CD4-positive, alpha-beta T cell treated with Interferon gamma for 1 hour (primary cell): ENCODE measurements around the gene MCM9.

Experiments used
- DNase-seq: peaks from one replicate; pipeline ENCODE4 v3.0.0-alpha.2; 2020

The MCM9 gene

GRCh38 chr6:118862443-118862842 lies 72.5 kb downstream of the MCM9 start:
- no peak for DNase-seq

GRCh38 chr6:118860880-118861279 lies 74.1 kb downstream of the MCM9 start:
- DNase-seq: no peak

GRCh38 chr6:118860363-118860762 lies 74.6 kb downstream of the MCM9 start:
- DNase-seq: no peak

- DNase-seq: no peak
Observed at GRCh38 chr6:118859517-118860064, 75.4 kb downstream of the MCM9 start.

- no peak for DNase-seq
Observed at GRCh38 chr6:118856301-118856700, 78.7 kb downstream of the MCM9 start.

- no peak for DNase-seq
Observed at GRCh38 chr6:118853408-118853807, 81.6 kb downstream of the MCM9 start.

- no peak for DNase-seq
Observed at GRCh38 chr6:118844915-118845314, 90.0 kb downstream of the MCM9 start.

GRCh38 chr6:118843685-118844390 lies 91.1 kb downstream of the MCM9 start:
- DNase-seq: no peak

- no peak for DNase-seq
Observed at GRCh38 chr6:118830691-118831090, 104.3 kb downstream of the MCM9 start.

- no peak for DNase-seq
Observed at GRCh38 chr6:118829817-118830478, 105.0 kb downstream of the MCM9 start.

GRCh38 chr6:118826096-118826495 lies 108.9 kb downstream of the MCM9 start:
- DNase-seq: no peak

- DNase-seq: no peak
Observed at GRCh38 chr6:118825661-118826060, 109.3 kb downstream of the MCM9 start.

GRCh38 chr6:118815495-118815894 lies 119.5 kb downstream of the MCM9 start:
- no peak for DNase-seq

- DNase-seq: no peak
Observed at GRCh38 chr6:118813775-118814174, 121.2 kb downstream of the MCM9 start.

- DNase-seq: no peak
Observed at GRCh38 chr6:118812970-118813369, 122.0 kb downstream of the MCM9 start.

- peak; percentile 73 for DNase-seq
Observed at GRCh38 chr6:118810420-118811027, 124.4 kb downstream of the MCM9 start.

- peak; percentile 58 for DNase-seq
Observed at GRCh38 chr6:118808793-118809638, 125.9 kb downstream of the MCM9 start.

GRCh38 chr6:118804091-118804490 lies 130.9 kb downstream of the MCM9 start:
- no peak for DNase-seq

GRCh38 chr6:118801257-118801656 lies 133.7 kb downstream of the MCM9 start:
- DNase-seq: no peak

- DNase-seq: peak; percentile 78
Observed at GRCh38 chr6:118800394-118801071, 134.4 kb downstream of the MCM9 start.

GRCh38 chr6:118799826-118800225 lies 135.1 kb downstream of the MCM9 start:
- DNase-seq: no peak

- peak; percentile 86 for DNase-seq
Observed at GRCh38 chr6:118796548-118796947, 138.4 kb downstream of the MCM9 start.
